Skin epidermis (tissue), 12 donors: ENCODE measurements around the gene UTP20.

ENCODE experiments used
- H3K27ac ChIP-seq, 21 experiments: fragments of 200-600 bp; sonication (generic) in 11 of 21; one replicate each; pipeline ENCODE4 v1.5.0; 2020; ENCODE audit warnings: mild to moderate bottlenecking in 3 of 21, inconsistent platforms in 2 of 21, moderate library complexity in 2 of 21
- H3K4me3 ChIP-seq, 7 experiments: fragments of 200-600 bp; sonication (generic) in 2 of 7; one replicate each; pipeline ENCODE4 v1.5.0; 2020; ENCODE audit warnings: inconsistent platforms in 2 of 7, mild to moderate bottlenecking in 2 of 7, moderate library complexity in 1 of 7

Gene UTP20

GRCh38 chr12:101280006-101280505 lies at the start of gene UTP20:
UTP20 (plus strand) TSS chr12:101280105; CDS start chr12:101280283, 178 bp downstream.
- Histone ChIP-seq H3K4me3 (peak within 1 kb of the TSS; percentile 61 to 100 (median 89)), H3K27ac (peak within 1 kb of the TSS in 18 of 21 experiments; percentile 2 to 85 (median 68))

- Histone ChIP-seq H3K4me3 (no peak overlapping the region), H3K27ac (no peak overlapping the region)
These were observed 49.4 kb upstream of the UTP20 start for GRCh38 chr12:101230547-101230946.

DNA sequence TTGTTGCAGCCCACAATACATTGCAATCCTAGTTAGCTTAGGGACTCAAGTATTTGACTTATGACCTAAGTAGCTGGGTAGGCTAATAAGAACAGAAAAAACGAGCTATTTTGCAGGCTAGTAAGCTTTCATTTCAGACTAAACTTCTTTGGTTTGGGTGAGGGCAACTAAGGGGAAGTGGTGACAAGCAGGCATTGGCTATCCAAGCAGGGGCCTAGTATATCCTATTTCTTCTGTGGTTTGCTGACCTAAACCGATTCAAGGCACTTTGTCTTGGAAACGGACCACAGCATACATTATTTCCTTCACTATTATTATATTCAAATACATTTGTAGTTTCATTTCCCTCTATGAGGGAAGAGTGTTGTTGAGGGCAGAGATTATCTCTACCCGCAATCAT lies 48.3 kb upstream of the UTP20 start:
- peak overlapping the region in 1 of 21 experiments; percentile 2 for H3K27ac ChIP-seq

DNA sequence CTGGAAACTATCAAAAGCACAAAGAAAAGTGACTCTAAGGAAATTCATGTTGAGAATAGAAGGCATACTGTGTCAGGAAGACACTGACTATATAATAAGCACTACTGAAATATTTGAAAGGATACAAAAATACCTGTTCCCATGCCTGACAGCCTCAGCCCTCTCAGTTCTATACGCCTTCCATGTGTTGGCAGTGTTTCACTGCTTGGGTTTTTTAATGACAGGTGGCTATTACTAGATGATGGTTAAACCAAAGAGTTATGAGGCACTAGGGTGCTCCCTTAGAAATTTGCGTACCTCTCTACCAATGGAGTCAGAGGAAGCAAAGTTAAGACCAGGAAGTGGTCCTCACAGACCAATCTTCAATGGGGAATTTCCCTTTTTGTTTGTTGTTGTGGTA lies 44.2 kb upstream of the UTP20 start:
- H3K27ac ChIP-seq: no peak overlapping the region
- no peak overlapping the region for H3K4me3 ChIP-seq

More for the DNA sequence above, 48.3 kb upstream of the UTP20 start:
- H3K4me3 ChIP-seq: no peak overlapping the region

DNA sequence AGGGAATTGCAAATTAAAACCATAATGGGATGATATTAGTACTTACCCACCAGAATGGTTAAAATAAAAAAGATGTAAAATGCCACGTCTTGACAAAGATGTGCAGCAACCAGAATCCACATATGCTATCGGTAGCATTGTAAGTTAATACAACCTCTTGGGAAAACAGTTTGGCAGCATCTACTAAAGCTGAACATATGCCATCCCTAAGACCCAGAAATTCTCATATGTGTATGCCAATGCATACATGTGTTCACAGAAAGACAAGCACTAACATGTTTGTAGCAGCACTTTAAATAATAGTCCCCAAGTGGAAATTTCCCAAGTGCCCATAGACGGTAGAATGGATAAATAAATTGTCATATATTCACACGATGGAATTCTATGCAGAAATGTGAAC lies 41.6 kb upstream of the UTP20 start:
- H3K27ac ChIP-seq: no peak overlapping the region
- no peak overlapping the region for H3K4me3 ChIP-seq

- no peak overlapping the region for H3K27ac ChIP-seq
These were observed 41.0 kb upstream of the UTP20 start for GRCh38 chr12:101238800-101239329.

DNA sequence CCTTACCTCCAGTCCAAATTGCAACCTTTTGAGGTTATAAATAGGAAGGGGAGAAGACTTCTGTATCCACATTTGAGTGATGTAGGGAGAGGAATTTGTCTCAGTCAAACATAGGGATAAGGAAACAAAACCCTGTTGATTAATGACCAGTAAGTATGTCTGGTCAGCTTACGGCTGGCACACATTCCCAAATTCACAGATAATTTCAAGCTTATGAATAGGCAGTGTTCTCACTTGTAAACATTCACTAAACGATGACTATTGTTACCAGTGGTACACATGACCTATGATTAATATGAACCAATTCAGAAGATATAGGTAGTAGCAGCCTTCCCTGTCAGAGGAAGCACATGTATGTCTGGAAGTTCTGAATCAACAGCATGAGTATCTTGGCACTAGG lies 36.8 kb upstream of the UTP20 start:
- no peak overlapping the region for H3K27ac ChIP-seq

More at GRCh38 chr12:101238800-101239329, 41.0 kb upstream of the UTP20 start:
- no peak overlapping the region for H3K4me3 ChIP-seq

DNA sequence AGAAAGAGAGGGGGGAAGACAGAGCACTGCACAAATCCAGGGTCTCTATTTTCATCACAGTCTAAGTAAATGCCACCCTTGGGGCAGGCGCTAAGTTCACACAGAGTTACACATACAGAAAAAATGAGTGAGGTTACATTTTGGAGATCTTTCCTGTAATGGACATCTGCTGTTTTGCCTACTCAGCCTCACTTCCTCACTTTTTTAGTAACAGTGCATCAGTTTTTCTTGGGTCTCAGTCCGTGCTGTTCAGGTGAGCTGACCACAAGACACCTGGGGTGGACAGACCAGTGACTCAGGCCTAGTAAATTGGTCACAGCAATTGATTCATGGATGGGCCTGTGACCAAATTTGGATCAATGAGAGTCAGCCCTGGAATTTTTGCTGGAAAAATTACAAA lies 36.3 kb upstream of the UTP20 start:
- no peak overlapping the region for H3K4me3 ChIP-seq
- no peak overlapping the region for H3K27ac ChIP-seq

More for the DNA sequence above, 36.8 kb upstream of the UTP20 start:
- no peak overlapping the region for H3K4me3 ChIP-seq

DNA sequence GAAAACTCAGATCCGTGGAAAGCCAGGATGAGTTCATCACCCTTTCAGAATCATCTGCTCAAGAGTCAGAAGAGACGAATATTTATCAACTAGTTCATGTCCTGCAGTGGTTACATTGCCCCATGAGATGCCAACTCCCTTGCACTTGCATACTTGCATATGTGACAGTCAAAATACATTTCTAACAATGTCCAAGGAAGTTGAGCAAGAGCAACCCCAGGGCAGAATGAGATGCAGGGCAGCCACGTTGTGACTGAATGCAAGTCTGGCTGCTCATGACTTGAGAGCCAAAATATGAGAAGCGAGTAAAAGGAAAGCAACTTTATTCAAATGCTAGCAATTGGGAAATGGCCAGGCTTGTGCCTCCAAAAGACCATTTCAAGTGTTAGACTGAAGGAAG lies 23.6 kb upstream of the UTP20 start:
- H3K27ac ChIP-seq: no peak overlapping the region
- H3K4me3 ChIP-seq: no peak overlapping the region

DNA sequence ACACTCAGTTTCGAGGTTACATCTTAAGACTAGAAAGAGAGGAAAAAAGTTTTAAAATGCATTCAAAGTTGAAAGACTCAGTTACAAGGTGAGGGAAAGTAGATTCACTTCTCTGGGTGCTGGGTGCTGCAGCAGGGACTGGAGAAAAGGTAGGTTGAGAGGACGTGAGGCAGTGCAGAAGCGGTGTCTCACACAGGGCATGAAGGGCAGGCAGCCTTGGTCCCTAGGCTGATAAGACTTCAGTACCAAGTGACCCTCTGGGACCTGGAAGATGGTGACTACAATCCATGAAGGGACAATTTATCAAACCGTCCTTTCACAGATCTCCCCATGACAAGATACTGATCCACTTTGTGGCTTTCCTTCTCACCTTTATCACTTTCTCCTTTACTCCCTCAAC lies 22.5 kb upstream of the UTP20 start:
- Histone ChIP-seq H3K4me3 (no peak overlapping the region), H3K27ac (no peak overlapping the region)

DNA sequence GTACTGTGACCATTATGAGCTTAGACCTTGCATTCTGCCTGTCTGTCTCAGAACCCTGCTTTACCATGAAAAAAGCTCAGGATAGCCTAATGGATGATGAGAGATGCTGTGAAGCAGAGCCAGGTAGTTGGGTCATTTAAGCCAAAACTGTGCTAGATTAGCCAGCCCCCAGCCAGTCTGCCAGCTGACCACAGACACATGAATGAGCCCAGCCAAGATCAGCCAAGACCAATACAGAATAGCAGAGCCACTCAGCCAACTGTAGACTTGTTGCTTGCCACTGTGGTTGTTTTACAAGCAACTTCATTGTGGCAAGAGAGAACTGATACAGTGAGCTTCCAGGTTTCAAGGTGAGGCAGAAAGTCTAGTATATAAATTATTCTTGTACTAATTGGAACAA lies 12.8 kb upstream of the UTP20 start:
- no peak overlapping the region for H3K4me3 ChIP-seq
- H3K27ac ChIP-seq: no peak overlapping the region

GRCh38 chr12:101276433-101276832 lies 3.5 kb upstream of the UTP20 start:
- no peak overlapping the region for H3K27ac ChIP-seq
- no peak overlapping the region for H3K4me3 ChIP-seq

GRCh38 chr12:101277443-101277842 lies 2.5 kb upstream of the UTP20 start:
- Histone ChIP-seq H3K27ac (no peak overlapping the region), H3K4me3 (no peak overlapping the region)

DNA sequence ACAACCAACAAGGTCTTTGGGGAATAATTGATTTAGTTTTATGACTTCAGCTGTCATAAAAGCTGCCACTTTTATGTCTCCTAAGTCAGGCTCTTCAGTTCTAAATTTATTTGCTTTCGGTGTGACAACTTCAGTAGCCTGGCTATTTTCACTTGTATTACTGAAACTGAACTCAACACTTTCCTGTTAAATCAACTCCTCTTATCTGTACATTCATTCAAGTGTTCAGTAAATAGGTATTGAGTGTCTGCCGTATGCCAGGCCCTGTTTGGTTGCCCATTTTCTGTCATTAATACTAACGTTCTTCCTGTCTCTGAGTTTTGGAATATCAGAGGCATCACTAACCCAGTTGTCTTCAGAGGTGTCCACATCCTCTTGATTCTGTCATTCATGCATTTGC lies 7.5 kb downstream of the UTP20 start:
- H3K4me3 ChIP-seq: no peak overlapping the region
- H3K27ac ChIP-seq: no peak overlapping the region

DNA sequence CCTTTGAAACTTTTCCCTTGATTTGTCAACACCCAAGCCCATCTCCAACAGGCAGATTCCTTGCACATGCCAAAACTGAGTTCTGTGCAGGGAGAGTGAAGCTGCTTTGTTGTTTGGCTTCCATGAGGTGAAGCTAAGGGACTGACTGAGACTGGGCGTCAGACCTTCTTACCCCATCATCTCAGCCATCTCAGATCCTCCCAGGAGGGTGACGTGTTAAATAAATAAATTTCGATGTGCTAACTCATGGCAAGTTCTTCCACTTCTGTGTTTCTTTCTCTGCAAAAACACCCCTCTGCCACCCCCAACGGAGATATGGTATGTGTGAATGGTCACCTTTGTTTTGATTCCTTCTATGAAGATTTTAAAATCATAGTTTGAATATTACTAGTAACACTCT lies 17.8 kb downstream of the UTP20 start:
- Histone ChIP-seq H3K4me3 (no peak overlapping the region), H3K27ac (no peak overlapping the region)

DNA sequence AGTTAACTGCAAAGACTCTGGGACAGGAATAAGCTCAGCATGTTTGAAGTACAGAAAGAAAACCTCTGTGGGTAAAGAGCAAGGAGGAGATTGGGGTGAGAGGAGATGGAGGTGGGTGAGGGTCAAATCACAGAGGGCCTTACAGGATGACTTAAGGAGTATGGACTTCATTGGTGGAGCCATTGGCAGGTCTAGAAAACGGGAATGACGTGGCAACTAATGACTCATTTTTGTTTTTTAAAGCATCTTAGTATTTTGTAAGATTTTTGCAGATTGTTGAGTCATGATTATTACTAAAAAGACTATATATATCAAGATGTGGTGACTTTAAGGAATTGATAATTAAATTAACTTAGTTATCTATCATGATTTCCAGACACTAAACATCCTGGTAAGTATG lies 18.5 kb downstream of the UTP20 start:
- Histone ChIP-seq H3K27ac (no peak overlapping the region), H3K4me3 (no peak overlapping the region)

- Histone ChIP-seq H3K4me3 (no peak overlapping the region), H3K27ac (no peak overlapping the region)
These were observed 19.4 kb downstream of the UTP20 start for GRCh38 chr12:101299346-101299745.

DNA sequence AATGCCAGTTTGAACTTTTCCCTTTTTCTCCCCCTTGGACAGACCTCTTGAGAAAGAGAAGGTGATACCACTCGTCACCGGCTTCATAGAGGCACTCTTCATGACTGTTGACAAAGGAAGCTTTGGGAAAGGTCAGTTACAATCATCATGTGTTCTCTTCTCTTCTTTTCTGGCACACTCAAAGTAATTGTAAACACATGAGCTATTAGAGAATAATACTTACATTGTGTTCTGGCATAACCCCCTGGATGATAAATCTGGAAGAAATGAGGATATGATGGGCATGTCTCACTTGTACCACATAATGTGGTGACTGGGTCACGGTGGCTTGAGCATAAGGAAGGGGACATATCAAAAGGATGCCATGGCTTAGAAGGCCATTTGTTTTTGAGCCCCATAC lies 20.0 kb downstream of the UTP20 start:
- H3K27ac ChIP-seq: no peak overlapping the region
- H3K4me3 ChIP-seq: no peak overlapping the region

DNA sequence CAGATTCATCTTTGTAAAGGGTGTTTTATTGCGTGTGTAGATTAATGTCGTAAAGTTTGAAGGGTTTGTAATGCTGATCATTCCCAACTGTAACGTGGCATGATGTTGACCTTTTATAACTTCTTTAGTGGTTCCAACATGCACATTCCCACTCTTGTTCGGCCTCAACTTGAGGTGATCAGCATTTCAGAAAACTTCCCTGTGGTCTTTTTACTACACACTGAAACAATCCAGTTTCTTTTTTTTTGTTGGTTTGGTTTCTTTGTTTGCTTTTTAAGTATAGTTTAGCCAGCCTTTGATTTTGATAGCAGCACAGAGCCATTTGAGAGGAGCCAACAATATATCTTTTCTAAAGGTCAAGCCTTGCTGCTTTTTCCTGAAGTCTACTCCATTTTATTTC lies 22.8 kb downstream of the UTP20 start:
- Histone ChIP-seq H3K27ac (no peak overlapping the region), H3K4me3 (no peak overlapping the region)

GRCh38 chr12:101305226-101305779 lies 25.4 kb downstream of the UTP20 start:
- Histone ChIP-seq H3K27ac (no peak overlapping the region), H3K4me3 (no peak overlapping the region)

- Histone ChIP-seq H3K27ac (no peak overlapping the region), H3K4me3 (no peak overlapping the region)
These were observed 25.9 kb downstream of the UTP20 start for GRCh38 chr12:101305794-101306193.

- Histone ChIP-seq H3K4me3 (no peak overlapping the region), H3K27ac (no peak overlapping the region)
These were observed 42.6 kb downstream of the UTP20 start for GRCh38 chr12:101322480-101322879.
